ENCODE measurements around the gene CPPED1.
"Not testable (repeated sequence)": the region's sequence is repeated elsewhere in the genome, so short reads cannot be mapped to it uniquely, and the experiment has no call there.

CPPED1 gene

GRCh38 chr16:12818326-12818725 lies 14.6 kb upstream of the CPPED1 start:
- Mint-ChIP-seq H3K36me3 (ENCODE audit: low read depth) (no peaks in the 10 kb centered on the region), H3K4me3 (no peak overlapping the region), H3K27ac (no peak overlapping the region), H3K4me1 (no peaks in the 10 kb centered on the region), H3K9me3 (no peaks in the 10 kb centered on the region), H3K27me3 (ENCODE audit: low read depth) (peaks cover 11% of the 10 kb centered on the region)
- no peak for TF ChIP-seq CTCF (IDR thresholded peaks at IDR 0.05; ENCODE audit: unreplicated experiment in 3 of 3)

GRCh38 chr16:12816791-12817214 lies 13.1 kb upstream of the CPPED1 start:
- H3K27ac Mint-ChIP-seq; H3K4me3 Mint-ChIP-seq; H3K9me3 Mint-ChIP-seq; H3K27me3 Mint-ChIP-seq (ENCODE audit: low read depth); H3K4me1 Mint-ChIP-seq; H3K36me3 Mint-ChIP-seq (ENCODE audit: low read depth): not testable (repeated sequence)

GRCh38 chr16:12815361-12815760 lies 11.7 kb upstream of the CPPED1 start:
- no peak for TF ChIP-seq CTCF (IDR thresholded peaks at IDR 0.05; ENCODE audit: unreplicated experiment in 3 of 3)
- Mint-ChIP-seq H3K4me3 (no peak overlapping the region), H3K4me1 (no peaks in the 10 kb centered on the region), H3K27ac (no peak overlapping the region), H3K27me3 (ENCODE audit: low read depth) (peaks cover 5% of the 10 kb centered on the region), H3K36me3 (ENCODE audit: low read depth) (no peaks in the 10 kb centered on the region), H3K9me3 (peaks cover 2% of the 10 kb centered on the region)

GRCh38 chr16:12813734-12814133 lies 10.0 kb upstream of the CPPED1 start:
- not testable (repeated sequence) for H3K4me1 Mint-ChIP-seq; H3K27me3 Mint-ChIP-seq (ENCODE audit: low read depth)

GRCh38 chr16:12813321-12813720 lies 9.6 kb upstream of the CPPED1 start:
- not testable (repeated sequence) for H3K27me3 Mint-ChIP-seq (ENCODE audit: low read depth); H3K4me1 Mint-ChIP-seq; H3K36me3 Mint-ChIP-seq (ENCODE audit: low read depth); H3K27ac Mint-ChIP-seq; H3K4me3 Mint-ChIP-seq; H3K9me3 Mint-ChIP-seq

More at GRCh38 chr16:12813734-12814133, 10.0 kb upstream of the CPPED1 start:
- H3K4me3 Mint-ChIP-seq; H3K9me3 Mint-ChIP-seq; H3K36me3 Mint-ChIP-seq (ENCODE audit: low read depth); H3K27ac Mint-ChIP-seq: not testable (repeated sequence)

- no peaks in the 10 kb centered on the region for H3K36me3 Mint-ChIP-seq (ENCODE audit: low read depth)
- H3K27ac Mint-ChIP-seq = no peak overlapping the region
- peaks cover 8% of the 10 kb centered on the region for H3K27me3 Mint-ChIP-seq (ENCODE audit: low read depth)
- no peaks in the 10 kb centered on the region for H3K4me1 Mint-ChIP-seq
- H3K9me3 Mint-ChIP-seq = peaks cover 5% of the 10 kb centered on the region
- TF ChIP-seq CTCF (IDR thresholded peaks at IDR 0.05; ENCODE audit: unreplicated experiment in 3 of 3) = no peak
- no peak overlapping the region for H3K4me3 Mint-ChIP-seq
Observed at GRCh38 chr16:12811441-12812383, 8.0 kb upstream of the CPPED1 start.

- TF ChIP-seq CTCF (IDR thresholded peaks at IDR 0.05; ENCODE audit: unreplicated experiment in 3 of 3) = no peak
- Mint-ChIP-seq H3K4me1 (peaks cover 17% of the 10 kb centered on the region), H3K27me3 (ENCODE audit: low read depth) (peaks cover 3% of the 10 kb centered on the region), H3K4me3 (peak overlapping the region; percentile 73 to 96 (median 92)), H3K27ac (peak overlapping the region in 1 of 3 experiments; percentile 22), H3K36me3 (ENCODE audit: low read depth) (no peaks in the 10 kb centered on the region), H3K9me3 (peaks cover 2% of the 10 kb centered on the region)
Observed at GRCh38 chr16:12805066-12805465, 1.4 kb upstream of the CPPED1 start.
